GM11168 (cell line): ENCODE measurements around the gene MAP4K4.

ENCODE experiments used
- in situ Hi-C: fragments of 300-500 bp; cut with MboI; formaldehyde crosslinking; loops from one replicate; pipeline ENCODE4 v1.12.0; 2022; ENCODE audit warnings: low sequenced_read_pairs; ENCODE audit not compliant: unreplicated experiment

Gene MAP4K4

DNA sequence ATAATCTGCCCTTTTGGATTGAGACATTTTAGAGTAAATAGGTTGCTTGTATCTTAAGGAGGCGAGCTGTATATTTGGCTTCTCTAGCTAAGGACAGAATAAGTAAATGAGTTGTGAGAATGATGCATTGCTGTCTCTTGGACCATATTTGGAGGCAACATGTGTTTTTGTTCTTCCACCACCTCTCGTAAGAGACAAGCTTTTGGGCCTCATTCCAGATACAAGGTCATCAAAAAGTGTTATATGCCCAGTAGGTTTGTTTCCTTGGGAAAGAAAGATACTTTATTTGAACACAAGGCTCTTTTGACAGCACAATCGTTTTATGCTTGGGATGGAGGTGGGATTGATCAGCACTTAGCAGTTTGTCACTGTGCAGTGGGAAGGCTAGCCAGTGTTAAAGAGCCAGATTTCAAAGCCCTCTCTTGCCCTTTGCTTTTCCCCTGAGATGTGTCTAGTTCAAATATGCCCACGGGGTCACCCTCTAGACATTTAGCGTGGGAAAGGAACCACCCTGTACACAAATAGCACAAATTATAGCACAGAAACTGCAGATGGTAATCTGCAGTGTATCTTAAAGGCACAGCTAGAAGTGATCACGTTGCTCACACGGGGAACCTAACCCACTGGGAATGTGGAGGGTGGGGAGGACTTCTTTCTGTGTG, 131.3 kb downstream of the MAP4K4 start:
- in situ Hi-C loops, result loop anchor here (25.0 kb wide), 1 partner anchor 417 kb away; no protein-coding TSS in a partner anchor

DNA sequence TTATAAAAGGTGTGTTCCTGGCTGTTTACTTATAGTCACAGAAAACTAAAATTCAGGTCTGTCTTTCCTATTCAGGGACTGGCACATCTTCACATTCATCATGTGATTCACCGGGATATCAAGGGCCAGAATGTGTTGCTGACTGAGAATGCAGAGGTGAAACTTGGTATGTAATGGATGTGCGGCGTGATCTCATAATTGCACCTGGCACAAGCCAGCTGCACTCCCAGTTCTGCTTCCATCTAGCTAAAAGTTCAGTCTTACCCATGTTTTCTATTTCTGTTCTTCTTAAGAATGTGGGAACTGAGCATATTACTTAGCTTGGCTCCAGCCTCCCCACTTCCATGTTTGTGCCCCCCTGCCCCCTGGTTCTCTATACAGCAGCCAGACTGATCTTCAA, 131.9 kb downstream of the MAP4K4 start:
- in situ Hi-C loops, result loop anchor here (25.0 kb wide), 1 partner anchor 417 kb away; no protein-coding TSS in a partner anchor

DNA sequence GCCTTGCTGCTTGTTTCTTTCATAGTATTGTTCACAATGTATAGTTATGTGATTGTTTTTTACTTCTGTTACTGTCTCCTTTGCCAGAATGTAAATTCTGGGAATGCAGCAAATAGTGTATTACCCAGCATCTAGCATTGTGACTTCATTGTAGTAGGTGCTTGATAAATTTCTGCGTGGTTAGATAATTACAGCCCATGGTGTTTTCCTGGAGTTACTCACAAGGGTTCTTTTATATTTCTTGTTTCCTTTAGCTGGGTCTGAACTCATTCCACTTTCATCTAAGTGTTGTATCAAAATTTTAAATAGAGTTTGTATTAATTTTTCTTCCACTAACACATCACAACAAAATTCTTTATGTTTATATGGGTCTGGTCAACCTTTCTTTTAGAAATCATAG, 132.6 kb downstream of the MAP4K4 start:
- in situ Hi-C loops, result loop anchor here (25.0 kb wide), 1 partner anchor 418 kb away; no protein-coding TSS in a partner anchor

DNA sequence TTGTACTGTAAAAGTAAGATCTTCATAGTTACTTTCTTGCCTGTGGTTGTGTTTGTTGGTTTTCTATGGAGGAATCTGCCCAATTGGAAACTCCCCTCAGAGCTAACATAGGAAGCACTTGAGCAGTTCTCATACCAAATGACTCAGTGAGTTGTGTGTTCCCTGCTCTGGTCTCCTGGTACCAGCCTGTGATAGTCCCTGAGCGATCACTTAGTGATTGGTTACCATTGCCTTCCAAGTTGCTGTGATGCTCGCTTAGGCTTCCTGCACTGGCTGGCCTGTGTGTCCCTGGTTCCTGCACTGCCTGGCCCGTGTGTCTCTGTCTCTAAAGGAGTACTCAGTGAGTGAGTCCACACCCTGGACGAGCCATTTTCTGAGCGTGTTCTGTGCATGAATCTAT, 133.0 kb downstream of the MAP4K4 start:
- in situ Hi-C loops, result loop anchor here (25.0 kb wide), 1 partner anchor 418 kb away; no protein-coding TSS in a partner anchor

DNA sequence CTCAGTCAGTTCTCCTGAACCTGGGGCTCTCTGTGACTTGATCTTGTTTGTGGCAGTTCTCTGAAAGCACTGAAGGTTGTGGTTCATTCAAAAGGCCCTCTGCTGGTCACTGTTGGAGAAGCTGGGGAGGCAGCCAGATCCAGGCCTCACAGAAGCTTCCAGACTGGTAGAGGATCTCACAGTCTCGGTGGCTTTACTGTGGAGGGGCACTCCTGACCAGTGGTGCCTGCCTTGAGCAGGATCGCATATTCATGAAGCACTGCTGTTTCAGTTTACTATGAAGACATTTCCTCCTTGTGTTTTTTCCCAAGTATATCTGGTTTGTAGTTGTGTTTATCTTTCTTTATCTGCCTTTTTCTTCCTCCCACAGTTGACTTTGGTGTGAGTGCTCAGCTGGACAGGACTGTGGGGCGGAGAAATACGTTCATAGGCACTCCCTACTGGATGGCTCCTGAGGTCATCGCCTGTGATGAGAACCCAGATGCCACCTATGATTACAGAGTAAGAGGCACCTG, 133.9 kb downstream of the MAP4K4 start:
- in situ Hi-C loops, result loop anchor here (25.0 kb wide), 1 partner anchor 419 kb away; no protein-coding TSS in a partner anchor

DNA sequence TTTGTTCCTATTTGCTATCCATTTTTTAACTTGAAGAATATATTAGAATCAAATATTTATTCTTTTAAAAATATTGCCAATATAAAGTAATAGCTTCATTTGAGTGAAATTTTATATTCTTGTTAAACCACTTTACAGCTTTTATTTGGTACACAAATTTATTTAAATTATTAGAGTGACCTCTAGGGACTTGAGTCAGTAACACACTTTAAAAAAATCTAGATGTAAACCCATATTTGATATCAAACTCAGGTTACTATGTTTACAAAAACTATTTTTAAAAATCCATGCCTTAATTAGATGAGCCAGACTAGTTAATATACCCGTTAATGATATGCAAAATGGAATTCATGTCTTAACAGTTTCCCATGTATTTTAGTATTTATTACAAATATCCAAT, 134.6 kb downstream of the MAP4K4 start:
- in situ Hi-C loops, result loop anchor here (25.0 kb wide), 1 partner anchor 420 kb away; no protein-coding TSS in a partner anchor

DNA sequence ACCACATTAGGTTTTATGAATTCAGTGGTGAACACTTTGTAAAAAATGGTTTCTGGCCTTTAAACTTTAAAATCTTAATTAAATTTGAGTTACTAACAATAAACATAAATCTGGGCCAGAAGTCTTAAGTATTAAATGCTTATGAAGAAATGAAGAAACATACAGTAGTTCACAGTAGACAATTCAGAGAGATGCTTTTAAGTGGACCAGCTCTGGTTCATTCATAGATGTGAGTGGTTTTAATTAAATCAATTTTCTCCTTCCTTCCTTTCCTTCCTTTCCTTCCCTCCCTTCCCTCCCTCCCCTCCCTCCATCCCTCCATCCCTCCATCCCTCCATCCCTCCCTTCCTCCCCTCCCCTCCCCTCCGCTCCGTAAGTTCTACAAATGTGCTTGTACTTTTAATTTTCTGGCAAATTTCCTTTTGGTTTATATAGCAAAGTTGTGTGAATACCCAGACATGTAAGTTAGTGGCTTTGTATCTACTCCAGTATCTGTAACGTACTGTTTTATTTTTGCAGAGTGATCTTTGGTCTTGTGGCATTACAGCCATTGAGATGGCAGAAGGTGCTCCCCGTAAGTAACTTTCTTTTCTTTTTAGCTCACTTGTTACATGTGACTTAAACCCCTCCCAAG, 136.5 kb downstream of the MAP4K4 start:
- in situ Hi-C loops, result loop anchor here (25.0 kb wide), 1 partner anchor 422 kb away; no protein-coding TSS in a partner anchor

DNA sequence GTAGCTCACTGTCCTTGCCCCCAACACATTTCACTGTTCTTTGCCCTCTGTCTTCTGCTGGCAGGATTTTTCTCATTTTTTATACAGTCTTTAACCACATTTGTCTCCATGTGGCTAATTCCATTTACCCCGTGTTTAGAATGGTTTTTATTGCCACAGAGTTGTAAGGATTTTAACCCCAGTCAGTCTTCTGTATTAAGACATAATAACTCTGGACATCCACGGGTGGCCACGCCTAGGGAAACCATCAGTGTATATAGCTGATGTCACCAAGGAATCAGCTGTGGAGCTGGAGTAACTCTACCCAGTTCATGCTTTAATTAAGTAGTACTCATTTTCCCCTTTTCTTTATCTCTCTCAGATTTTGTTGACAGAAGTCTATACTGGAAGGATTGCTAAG, 139.8 kb downstream of the MAP4K4 start:
- in situ Hi-C loops, result loop anchor here (25.0 kb wide), 1 partner anchor 425 kb away; no protein-coding TSS in a partner anchor

DNA sequence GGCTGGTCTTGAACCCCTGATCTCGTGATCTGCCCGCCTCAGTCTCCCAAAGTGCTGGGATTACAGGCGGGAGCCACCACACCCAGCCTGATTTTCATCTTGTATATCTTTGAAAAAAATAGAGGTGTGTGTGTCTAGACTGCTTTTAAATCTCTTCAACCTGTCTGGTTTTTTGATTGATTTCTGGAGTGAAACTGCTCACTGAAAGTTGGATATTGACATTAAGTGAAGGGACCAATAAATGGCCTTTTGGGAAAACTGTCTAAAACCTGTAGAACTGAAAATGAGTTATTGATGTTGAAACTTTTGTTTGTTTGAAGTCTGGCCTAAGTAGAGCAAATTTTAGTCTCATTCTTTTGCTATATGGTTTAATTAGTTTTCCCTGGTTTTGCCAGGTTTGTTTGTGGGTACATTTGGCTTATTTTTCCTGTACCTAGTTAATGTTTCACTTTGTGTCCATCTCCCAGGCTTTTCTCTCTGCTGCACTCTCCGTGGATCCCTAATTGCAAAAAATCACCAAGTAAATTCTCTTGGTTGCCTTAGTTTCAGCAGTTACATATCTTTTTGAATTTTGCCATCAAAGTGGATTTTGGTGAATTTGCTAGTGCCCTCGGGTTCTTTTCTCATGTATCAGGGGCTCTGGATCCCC, 144.3 kb downstream of the MAP4K4 start:
- in situ Hi-C loops, result loop anchor here (25.0 kb wide), 1 partner anchor 430 kb away; no protein-coding TSS in a partner anchor

DNA sequence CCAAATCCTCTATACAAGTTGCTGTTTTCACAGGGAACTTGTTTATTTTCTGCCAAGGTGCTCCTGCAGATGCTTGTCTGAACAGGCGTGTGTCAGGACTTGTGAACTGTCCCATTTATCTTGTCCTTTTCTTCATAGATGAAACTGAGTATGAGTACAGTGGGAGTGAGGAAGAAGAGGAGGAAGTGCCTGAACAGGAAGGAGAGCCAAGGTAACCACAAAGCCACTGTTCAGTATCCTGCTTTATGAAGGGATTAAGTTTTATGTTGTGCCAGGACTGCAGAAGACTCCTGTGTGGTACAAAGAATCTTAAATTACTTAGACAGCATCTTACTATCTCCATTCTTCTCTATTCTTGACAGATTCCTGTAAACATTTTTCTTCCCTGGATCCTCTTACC, 145.0 kb downstream of the MAP4K4 start:
- in situ Hi-C loops, result loop anchor here (25.0 kb wide), 1 partner anchor 430 kb away; no protein-coding TSS in a partner anchor

DNA sequence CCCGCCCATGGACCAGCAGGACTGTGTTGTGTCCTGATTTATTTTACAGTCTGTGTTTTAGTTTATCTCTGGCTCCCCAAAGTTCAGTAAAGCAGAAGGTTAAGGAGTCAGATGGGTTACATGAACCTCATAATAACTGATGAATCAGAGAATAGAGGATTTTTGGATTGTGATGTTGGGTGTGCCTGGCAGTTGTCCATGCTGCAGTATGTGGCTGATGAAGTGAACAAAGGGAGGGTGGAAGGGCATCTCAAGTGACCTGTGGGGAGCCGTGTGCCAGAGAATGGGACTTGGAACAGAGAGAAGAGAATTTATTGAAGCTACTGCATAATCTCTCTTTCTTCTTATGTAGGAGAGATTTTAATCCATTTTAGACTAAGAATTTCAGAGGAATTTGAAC, 145.5 kb downstream of the MAP4K4 start:
- in situ Hi-C loops, result loop anchor here (25.0 kb wide), 1 partner anchor 431 kb away; no protein-coding TSS in a partner anchor

DNA sequence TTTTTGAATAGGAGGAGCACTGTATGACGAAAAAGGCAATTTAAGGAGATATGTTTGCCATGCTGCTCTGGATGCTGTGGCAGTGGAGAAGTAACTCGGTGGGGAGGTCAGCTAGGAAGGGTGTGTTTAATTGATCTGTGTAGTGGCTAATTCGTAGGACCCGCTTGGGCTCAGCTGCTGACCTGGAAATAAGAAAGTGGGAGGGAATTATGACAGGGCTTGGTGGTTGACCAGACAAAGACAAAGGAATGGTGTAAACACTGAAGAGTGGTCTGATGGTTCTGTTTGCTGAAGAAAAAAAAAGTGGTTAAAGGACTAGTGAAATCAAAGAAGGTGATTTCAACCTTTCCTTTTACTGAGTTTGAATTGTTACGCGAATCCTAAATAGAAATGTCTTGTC, 146.0 kb downstream of the MAP4K4 start:
- in situ Hi-C loops, result loop anchor here (25.0 kb wide), 1 partner anchor 431 kb away; no protein-coding TSS in a partner anchor

DNA sequence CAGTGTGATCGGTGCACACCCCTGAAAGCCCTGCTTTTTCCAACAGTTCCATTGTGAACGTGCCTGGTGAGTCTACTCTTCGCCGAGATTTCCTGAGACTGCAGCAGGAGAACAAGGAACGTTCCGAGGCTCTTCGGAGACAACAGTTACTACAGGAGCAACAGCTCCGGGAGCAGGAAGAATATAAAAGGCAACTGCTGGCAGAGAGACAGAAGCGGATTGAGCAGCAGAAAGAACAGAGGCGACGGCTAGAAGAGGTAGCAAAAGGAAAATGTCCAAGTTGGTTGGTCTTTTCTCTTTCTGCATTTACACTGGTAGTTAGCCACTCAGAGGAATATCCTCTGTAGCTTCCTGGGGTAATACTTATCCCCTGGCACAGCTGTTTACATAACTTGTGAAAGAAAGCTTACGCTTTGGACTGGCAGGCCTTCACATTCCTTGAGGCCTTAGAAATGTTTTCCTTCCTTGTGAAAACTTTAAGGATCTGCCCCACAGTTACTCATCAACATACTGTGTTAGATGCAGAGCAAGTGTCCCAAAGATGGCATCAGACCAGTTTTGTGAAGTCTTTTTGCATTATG, 146.6 kb downstream of the MAP4K4 start:
- in situ Hi-C loops, result loop anchor here (25.0 kb wide), 1 partner anchor 432 kb away; no protein-coding TSS in a partner anchor

DNA sequence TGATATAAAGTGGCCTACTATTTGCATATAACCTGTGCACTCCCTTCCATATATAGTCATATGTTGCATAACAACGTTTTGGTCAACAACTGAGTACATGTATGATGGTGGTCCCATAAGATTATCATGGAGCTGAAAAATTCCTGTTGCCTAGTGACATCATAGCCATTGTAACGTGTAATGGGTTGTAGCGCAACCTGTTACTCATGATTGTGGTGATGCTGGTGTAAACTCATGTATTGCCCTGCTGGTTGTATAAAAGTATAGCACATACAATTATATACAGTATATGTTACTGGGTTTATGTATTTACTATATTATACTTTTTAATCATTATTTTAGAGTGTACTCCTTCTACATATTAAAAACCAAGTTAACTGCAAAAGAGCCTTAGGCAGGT, 149.5 kb downstream of the MAP4K4 start:
- in situ Hi-C loops, result loop anchor here (25.0 kb wide), 1 partner anchor 435 kb away; no protein-coding TSS in a partner anchor

DNA sequence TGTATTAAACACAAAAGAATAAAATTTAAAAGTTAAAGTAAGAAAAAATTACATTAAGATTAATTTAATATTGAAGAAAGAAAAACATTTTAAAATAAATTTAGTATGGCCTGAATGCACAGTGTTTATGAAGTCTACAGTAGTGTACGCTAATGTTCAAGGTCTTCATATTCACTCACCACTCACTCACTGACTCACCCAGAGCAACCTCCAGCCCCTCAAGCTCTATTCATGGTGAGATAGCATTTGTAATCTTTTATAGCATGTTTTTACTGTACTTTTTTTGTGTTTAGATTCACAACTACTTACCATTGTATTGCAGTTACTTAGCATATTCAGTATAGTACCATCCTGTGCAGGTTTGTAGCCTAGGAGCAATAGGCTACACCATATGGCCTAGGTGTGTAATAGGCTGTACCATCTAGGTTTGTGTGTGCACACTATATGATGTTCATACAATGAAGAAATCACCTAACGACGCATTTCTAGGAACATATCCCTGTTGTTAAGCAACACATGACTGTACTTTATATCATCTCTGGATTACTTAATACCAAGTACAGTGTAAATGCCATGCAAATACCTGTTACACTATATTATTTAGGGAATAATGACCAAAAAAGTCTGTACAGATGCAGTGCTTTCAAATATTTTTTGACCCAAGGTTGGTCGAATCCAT, 150.3 kb downstream of the MAP4K4 start:
- in situ Hi-C loops, result loop anchor here (25.0 kb wide), 1 partner anchor 435 kb away; no protein-coding TSS in a partner anchor

DNA sequence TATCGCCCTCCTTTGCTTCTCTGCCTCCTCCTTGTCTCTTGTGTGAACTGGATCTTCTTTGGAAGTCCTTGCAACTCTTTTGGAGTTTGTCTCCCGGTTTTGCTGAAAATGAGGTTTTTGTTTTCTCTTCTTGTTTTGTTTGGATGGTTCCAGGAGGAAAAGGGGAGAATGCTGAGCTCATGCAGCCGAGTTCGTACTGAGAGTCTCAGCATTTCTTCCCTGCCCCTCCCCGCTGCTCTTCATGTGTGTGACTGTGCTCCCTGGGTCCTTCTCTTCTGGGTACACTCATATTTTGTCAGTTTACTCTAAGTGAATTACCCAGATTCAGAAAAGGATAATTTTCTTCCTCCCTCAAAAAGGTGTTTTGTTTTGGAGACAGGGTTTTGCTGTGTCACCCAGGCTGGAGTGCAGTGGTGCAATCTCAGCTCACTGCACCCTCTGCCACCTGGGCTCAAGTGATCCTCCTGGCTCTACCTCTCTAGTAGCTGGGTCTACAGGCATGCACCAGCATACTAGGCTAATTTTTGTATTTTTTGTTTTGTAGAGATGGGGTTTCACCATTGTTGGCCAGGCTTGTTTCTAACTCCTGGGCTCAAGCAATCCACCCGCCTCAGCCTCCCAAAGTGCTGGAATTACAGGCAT, 151.4 kb downstream of the MAP4K4 start:
- in situ Hi-C loops, result loop anchor here (25.0 kb wide), 1 partner anchor 437 kb away; no protein-coding TSS in a partner anchor

DNA sequence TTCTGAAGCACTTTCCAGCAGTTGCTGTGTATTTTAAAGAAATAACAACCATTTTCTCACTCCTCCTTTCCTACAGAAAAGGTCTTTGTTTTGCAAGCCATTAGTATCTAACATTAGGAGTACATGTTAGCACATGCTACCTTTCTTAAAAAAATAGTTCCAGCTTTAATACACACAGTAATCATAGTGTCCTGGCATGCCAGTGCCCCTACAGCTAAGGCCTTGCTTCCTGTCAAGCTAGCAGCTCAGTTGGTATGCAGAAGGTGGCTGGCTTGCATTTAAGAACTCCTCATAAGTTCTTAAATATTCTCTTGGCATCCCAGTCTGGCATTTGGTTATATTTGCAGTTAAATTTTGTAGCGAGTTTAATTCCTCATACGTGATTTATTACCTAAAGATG, 152.9 kb downstream of the MAP4K4 start:
- in situ Hi-C loops, result no loop called here

DNA sequence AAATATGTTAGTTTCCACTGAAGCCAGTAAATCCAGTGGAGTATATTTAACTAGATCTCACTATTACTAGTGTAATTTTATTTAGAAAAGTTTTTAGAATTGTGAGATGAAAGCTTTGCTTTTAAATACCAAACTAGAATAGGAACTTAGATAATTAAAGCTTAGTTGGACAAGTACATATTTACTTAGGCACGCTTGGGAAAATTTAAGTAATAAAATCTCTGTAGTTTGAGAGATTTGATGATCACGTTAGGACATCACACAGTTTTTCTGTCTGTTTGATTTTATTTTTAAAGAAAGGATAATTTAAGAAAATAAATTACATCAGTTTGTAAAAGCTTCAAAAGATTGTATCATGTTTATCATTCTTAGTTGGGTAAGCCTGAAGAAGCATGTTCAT, 153.5 kb downstream of the MAP4K4 start:
- in situ Hi-C loops, result no loop called here

DNA sequence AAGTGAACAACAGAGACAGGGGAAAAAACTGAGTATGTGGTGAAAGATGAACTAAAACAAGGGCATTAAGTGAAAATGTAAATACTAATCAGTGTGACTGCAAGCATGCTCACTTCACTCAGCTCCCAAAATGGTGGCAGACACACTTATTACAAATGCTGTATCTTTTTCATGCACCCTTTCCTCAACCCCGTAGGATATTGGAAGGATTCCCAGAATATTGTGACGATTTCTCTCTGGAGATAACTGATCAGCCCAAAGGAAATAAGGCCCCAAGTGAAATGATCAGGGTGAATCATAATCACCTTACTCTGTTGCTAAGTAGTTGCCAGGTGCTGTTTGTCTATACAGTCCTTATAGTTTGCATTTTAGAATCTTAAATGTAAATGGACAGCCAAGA, 155.3 kb downstream of the MAP4K4 start:
- in situ Hi-C loops, result no loop called here
